HUES6 (cell line): Measurements from ENCODE around the gene ERCC4.
"Not testable (repeated sequence)": the region's sequence is repeated elsewhere in the genome, so short reads cannot be mapped to it uniquely, and the experiment has no call there.

ENCODE experiments used
- H3K27ac ChIP-seq: 2 replicates; pipeline ENCODE4 v1.7.0; 2013; ENCODE audit warnings: low read depth, mild to moderate bottlenecking, low read length, inconsistent platforms
- H3K27me3 ChIP-seq: 2 replicates; pipeline ENCODE4 v1.6.1; 2013; ENCODE audit warnings: low read length; ENCODE audit not compliant: control insufficient read depth, insufficient read depth
- H3K36me3 ChIP-seq: 2 replicates; pipeline ENCODE4 v1.6.1; 2013; ENCODE audit warnings: low read length; ENCODE audit not compliant: control insufficient read depth, insufficient read depth
- H3K4me1 ChIP-seq: 2 replicates; pipeline ENCODE4 v1.6.1; 2013; ENCODE audit warnings: low read length; ENCODE audit not compliant: control insufficient read depth, insufficient read depth
- H3K4me3 ChIP-seq: 2 replicates; pipeline ENCODE4 v1.5.1; 2013; ENCODE audit warnings: low read depth, low read length
- H3K9ac ChIP-seq: one replicate; pipeline ENCODE4 v1.6.1; 2013; ENCODE audit warnings: mild to moderate bottlenecking, low read length
- H3K9me3 ChIP-seq: 2 replicates; pipeline ENCODE4 v1.6.1; 2013; ENCODE audit warnings: low read depth, low read length; ENCODE audit not compliant: control insufficient read depth, insufficient read depth

Gene ERCC4

GRCh38 chr16:13896543-13897182 lies 23.3 kb upstream of the ERCC4 start:
- no peaks in the 10 kb centered on the region; the same call in 1 of the 2 replicates for H3K27me3 ChIP-seq

GRCh38 chr16:13897806-13898205 lies 22.1 kb upstream of the ERCC4 start:
- peaks cover 7% of the 10 kb centered on the region; the same call in 1 of the 2 replicates for H3K9me3 ChIP-seq
- H3K4me1 ChIP-seq: no peaks in the 10 kb centered on the region
- no peak overlapping the region for H3K9ac ChIP-seq
- H3K36me3 ChIP-seq: no peaks in the 10 kb centered on the region
- H3K4me3 ChIP-seq: no peak overlapping the region
- H3K27me3 ChIP-seq: no peaks in the 10 kb centered on the region; the same call in 1 of the 2 replicates
- H3K27ac ChIP-seq: no peak overlapping the region

More at GRCh38 chr16:13896543-13897182, 23.3 kb upstream of the ERCC4 start:
- H3K4me1 ChIP-seq: no peaks in the 10 kb centered on the region
- H3K36me3 ChIP-seq: no peaks in the 10 kb centered on the region
- peaks cover 7% of the 10 kb centered on the region; the same call in 1 of the 2 replicates for H3K9me3 ChIP-seq
- H3K4me3 ChIP-seq: no peak overlapping the region
- no peak overlapping the region for H3K9ac ChIP-seq
- H3K27ac ChIP-seq: no peak overlapping the region

- H3K4me3 ChIP-seq: no peak overlapping the region
- peaks cover 7% of the 10 kb centered on the region; the same call in 1 of the 2 replicates for H3K9me3 ChIP-seq
- H3K36me3 ChIP-seq: no peaks in the 10 kb centered on the region
- H3K27me3 ChIP-seq: no peaks in the 10 kb centered on the region; the same call in 1 of the 2 replicates
- no peak overlapping the region for H3K27ac ChIP-seq
- no peak overlapping the region for H3K9ac ChIP-seq
- no peaks in the 10 kb centered on the region for H3K4me1 ChIP-seq
These were observed 21.7 kb upstream of the ERCC4 start for GRCh38 chr16:13898233-13898632.

- Histone ChIP-seq H3K27ac (no peak overlapping the region), H3K9me3 (0 out of 2 replicates have a peak, but pooled peaks cover 2% of the 10 kb centered on the region), H3K27me3 (no peaks in the 10 kb centered on the region), H3K9ac (no peak overlapping the region), H3K4me3 (no peak overlapping the region), H3K4me1 (no peaks in the 10 kb centered on the region), H3K36me3 (no peaks in the 10 kb centered on the region)
These were observed 17.9 kb upstream of the ERCC4 start for GRCh38 chr16:13902052-13902451.

GRCh38 chr16:13902677-13903076 lies 17.3 kb upstream of the ERCC4 start:
- Histone ChIP-seq H3K9me3 (0 out of 2 replicates have a peak, but pooled peaks cover 2% of the 10 kb centered on the region), H3K9ac (no peak overlapping the region), H3K36me3 (no peaks in the 10 kb centered on the region), H3K4me1 (no peaks in the 10 kb centered on the region), H3K27ac (no peak overlapping the region), H3K27me3 (no peaks in the 10 kb centered on the region), H3K4me3 (no peak overlapping the region)

- Histone ChIP-seq H3K4me1 (no peaks in the 10 kb centered on the region), H3K36me3 (no peaks in the 10 kb centered on the region), H3K4me3 (no peak overlapping the region), H3K9me3 (0 out of 2 replicates have a peak, but pooled peaks cover 2% of the 10 kb centered on the region), H3K27me3 (no peaks in the 10 kb centered on the region), H3K27ac (no peak overlapping the region), H3K9ac (no peak overlapping the region)
These were observed 15.7 kb upstream of the ERCC4 start for GRCh38 chr16:13904179-13904691.

- not testable (repeated sequence) for H3K4me1 ChIP-seq, H3K4me3 ChIP-seq, H3K9me3 ChIP-seq, H3K36me3 ChIP-seq, H3K9ac ChIP-seq, H3K27ac ChIP-seq, H3K27me3 ChIP-seq
These were observed 15.1 kb upstream of the ERCC4 start for GRCh38 chr16:13904822-13905221.

- Histone ChIP-seq H3K4me3 (no peak overlapping the region), H3K4me1 (no peaks in the 10 kb centered on the region), H3K27me3 (no peaks in the 10 kb centered on the region), H3K36me3 (no peaks in the 10 kb centered on the region), H3K27ac (no peak overlapping the region), H3K9me3 (peaks cover 3% of the 10 kb centered on the region; the same call in 1 of the 2 replicates), H3K9ac (no peak overlapping the region)
These were observed 13.5 kb upstream of the ERCC4 start for GRCh38 chr16:13906168-13907089.

GRCh38 chr16:13907431-13907830 lies 12.5 kb upstream of the ERCC4 start:
- Histone ChIP-seq H3K4me1 (no peaks in the 10 kb centered on the region), H3K27ac (no peak overlapping the region), H3K27me3 (no peaks in the 10 kb centered on the region), H3K9me3 (peaks cover 7% of the 10 kb centered on the region; the same call in 1 of the 2 replicates), H3K36me3 (no peaks in the 10 kb centered on the region), H3K9ac (no peak overlapping the region), H3K4me3 (no peak overlapping the region)

- Histone ChIP-seq H3K9me3 (peaks cover 7% of the 10 kb centered on the region), H3K27me3 (no peaks in the 10 kb centered on the region), H3K27ac (no peak overlapping the region), H3K4me1 (no peaks in the 10 kb centered on the region), H3K9ac (no peak overlapping the region), H3K36me3 (no peaks in the 10 kb centered on the region), H3K4me3 (no peak overlapping the region)
These were observed 10.9 kb upstream of the ERCC4 start for GRCh38 chr16:13909069-13909468.

GRCh38 chr16:13909872-13910303 lies 10.1 kb upstream of the ERCC4 start:
- Histone ChIP-seq H3K9me3 (peaks cover 7% of the 10 kb centered on the region), H3K27ac (no peak overlapping the region), H3K36me3 (no peaks in the 10 kb centered on the region), H3K4me3 (no peak overlapping the region), H3K9ac (no peak overlapping the region), H3K4me1 (no peaks in the 10 kb centered on the region), H3K27me3 (no peaks in the 10 kb centered on the region)
